ENCODE results near the gene CCDC73.

- TF ChIP-seq CTCF (IDR thresholded peaks at IDR 0.05) (no peak), POLR2A (IDR thresholded peaks at IDR 0.05) (no peak)
These were observed 15.3 kb downstream of the CCDC73 start for GRCh38 chr11:32779136-32779535.

All from thyroid gland (tissue), 4 donors.